ENCODE measurements around the gene NAV2.

DNA sequence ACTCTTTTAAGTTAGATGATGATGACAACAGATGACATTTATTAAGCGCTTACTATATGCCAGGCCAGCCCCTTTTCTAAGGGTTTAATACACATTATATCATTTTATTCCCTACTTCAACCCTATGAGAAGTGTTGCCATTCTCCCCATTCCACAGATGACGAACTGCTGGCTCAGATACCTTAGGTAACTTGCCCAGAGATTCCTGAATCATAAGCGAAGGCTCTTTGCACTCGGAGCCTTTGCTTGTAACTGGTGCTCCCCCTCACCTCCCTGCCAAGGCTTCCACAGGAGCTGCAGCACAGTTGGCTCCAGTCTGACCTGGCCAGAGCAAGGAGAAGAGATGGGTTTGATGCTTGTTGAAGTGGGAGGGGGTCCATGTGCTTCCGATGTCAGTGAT, 404.7 kb downstream of the NAV2 start:
- no peak for TF ChIP-seq POLR2A (IDR thresholded peaks at IDR 0.05)
- TF ChIP-seq, protein P1, sequence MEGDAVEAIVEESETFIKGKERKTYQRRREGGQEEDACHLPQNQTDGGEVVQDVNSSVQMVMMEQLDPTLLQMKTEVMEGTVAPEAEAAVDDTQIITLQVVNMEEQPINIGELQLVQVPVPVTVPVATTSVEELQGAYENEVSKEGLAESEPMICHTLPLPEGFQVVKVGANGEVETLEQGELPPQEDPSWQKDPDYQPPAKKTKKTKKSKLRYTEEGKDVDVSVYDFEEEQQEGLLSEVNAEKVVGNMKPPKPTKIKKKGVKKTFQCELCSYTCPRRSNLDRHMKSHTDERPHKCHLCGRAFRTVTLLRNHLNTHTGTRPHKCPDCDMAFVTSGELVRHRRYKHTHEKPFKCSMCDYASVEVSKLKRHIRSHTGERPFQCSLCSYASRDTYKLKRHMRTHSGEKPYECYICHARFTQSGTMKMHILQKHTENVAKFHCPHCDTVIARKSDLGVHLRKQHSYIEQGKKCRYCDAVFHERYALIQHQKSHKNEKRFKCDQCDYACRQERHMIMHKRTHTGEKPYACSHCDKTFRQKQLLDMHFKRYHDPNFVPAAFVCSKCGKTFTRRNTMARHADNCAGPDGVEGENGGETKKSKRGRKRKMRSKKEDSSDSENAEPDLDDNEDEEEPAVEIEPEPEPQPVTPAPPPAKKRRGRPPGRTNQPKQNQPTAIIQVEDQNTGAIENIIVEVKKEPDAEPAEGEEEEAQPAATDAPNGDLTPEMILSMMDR (IDR thresholded peaks at IDR 0.05) = no peak

All from testis (tissue), 2 donors.